Measurements from ENCODE around the gene PAK1.

DNA sequence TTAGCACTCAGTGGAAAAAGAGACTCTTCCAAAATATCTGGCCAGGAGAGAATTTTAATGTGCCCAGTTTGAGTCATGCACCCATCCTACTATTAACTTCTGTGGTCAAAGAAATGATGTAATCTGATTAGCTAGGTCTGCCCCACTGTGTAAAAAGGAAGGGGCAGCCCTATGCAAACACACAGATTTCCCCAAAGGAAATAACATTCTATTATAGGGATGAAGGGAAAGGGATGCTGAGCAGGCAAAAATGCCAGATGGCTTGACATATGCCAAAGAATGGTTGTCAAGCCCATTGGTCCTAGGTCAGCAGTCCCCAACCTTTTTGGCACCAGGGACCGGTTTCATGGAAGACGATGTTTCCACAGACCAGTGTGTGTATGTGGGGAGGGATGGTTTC, 43.3 kb upstream of the PAK1 start:
- TF ChIP-seq, protein P1, sequence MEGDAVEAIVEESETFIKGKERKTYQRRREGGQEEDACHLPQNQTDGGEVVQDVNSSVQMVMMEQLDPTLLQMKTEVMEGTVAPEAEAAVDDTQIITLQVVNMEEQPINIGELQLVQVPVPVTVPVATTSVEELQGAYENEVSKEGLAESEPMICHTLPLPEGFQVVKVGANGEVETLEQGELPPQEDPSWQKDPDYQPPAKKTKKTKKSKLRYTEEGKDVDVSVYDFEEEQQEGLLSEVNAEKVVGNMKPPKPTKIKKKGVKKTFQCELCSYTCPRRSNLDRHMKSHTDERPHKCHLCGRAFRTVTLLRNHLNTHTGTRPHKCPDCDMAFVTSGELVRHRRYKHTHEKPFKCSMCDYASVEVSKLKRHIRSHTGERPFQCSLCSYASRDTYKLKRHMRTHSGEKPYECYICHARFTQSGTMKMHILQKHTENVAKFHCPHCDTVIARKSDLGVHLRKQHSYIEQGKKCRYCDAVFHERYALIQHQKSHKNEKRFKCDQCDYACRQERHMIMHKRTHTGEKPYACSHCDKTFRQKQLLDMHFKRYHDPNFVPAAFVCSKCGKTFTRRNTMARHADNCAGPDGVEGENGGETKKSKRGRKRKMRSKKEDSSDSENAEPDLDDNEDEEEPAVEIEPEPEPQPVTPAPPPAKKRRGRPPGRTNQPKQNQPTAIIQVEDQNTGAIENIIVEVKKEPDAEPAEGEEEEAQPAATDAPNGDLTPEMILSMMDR (conservative IDR thresholded peaks at IDR 0.05; ENCODE audit: low read depth, low read length), result no peak
- no peak for TF ChIP-seq EZH2phosphoT487 (IDR thresholded peaks at IDR 0.05; ENCODE audit: borderline replicate concordance, low read length)
